HFFc6 (cell line): ENCODE measurements around the gene SLC16A10. TPM values are rescaled to one million over a fixed set of nuclear protein-coding genes. Genes with fewer than 3 reads are reported as not detected.

Experiments used
- DNase-seq: peaks from one replicate; pipeline ENCODE4 v3.0.0-alpha.2; 2018
- H3K27ac Mint-ChIP-seq: 2 replicates; pipeline ENCODE4 v1.8.0; 2020; ENCODE audit warnings: mild to moderate bottlenecking, mixed read lengths
- H3K27me3 Mint-ChIP-seq: 2 replicates; pipeline ENCODE4 v1.8.0; 2021; ENCODE audit warnings: mild to moderate bottlenecking, moderate library complexity, mixed read lengths; ENCODE audit not compliant: insufficient read depth
- H3K36me3 Mint-ChIP-seq: 2 replicates; pipeline ENCODE4 v1.8.0; 2021; ENCODE audit warnings: low read depth, mixed read lengths
- H3K4me1 Mint-ChIP-seq: 2 replicates; pipeline ENCODE4 v1.8.0; 2020; ENCODE audit warnings: low read depth, mixed read lengths
- H3K4me3 Mint-ChIP-seq: 2 replicates; pipeline ENCODE4 v1.8.0; 2020; ENCODE audit warnings: mild to moderate bottlenecking, moderate library complexity, mixed read lengths
- H3K9me3 Mint-ChIP-seq: 2 replicates; pipeline ENCODE4 v1.8.0; 2020; ENCODE audit warnings: mild to moderate bottlenecking, mixed read lengths
- CTCF ChIP-seq: fragments of 200-600 bp; sonication (generic); IDR thresholded peaks from 2 replicates; pipeline ENCODE4 v1.5.0; 2021; ENCODE audit warnings: antibody characterized with exemption, mild to moderate bottlenecking
- total RNA-seq, 6 experiments: library from RNA; stranded (reverse); fragmentation: NEBNext Ultra II Directional; extraction: Animal tissue kit (Norgen Biotek cat#: 25700); gene quantifications; 2 replicates in 1 of 6; 3 replicates in 5 of 6; pipeline ENCODE4 v1.2.3, GENCODE V29; 2021

Gene SLC16A10
- total RNA-seq, 6 experiments from 2014 or later, result not detected

DNA sequence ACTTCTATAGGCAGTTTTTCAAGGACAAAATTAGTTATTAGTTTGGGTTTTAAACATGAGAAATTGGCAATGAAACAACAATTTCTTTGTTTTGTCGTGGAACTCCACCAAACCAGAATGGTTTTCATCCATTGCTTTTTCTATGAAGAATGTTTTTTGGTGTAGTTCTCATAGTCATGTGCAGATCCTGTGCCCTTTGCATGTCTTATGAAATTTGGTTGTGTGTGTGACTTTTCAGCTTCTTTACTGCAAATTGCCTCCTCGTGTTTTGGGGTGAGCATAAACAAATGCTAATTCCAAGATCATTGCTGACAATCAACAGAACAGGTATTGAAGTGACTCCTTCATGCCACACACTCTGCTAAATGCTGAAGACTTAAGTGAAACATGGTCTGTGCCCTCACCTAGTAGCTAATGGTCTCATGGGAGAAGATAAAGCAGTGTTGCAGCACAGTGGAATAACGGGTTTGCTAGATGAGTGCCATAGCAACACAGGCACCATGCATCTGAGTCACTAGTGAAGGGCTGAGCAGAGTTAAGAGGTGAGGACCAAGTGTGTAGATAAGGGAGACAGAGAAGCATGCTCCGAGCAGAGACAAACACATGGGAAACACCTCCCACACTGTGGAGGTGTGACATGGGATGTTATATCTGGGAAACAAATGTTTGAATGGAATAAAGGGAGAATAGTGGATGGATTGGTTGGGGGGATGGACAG, 120.0 kb downstream of the SLC16A10 start:
- peaks cover 2% of the 10 kb centered on the region; the same call in 1 of the 2 replicates for H3K27me3 Mint-ChIP-seq
- no peak for DNase-seq
- H3K4me1 Mint-ChIP-seq, result peaks cover 6% of the 10 kb centered on the region
- no peak for TF ChIP-seq CTCF
- H3K9me3 Mint-ChIP-seq, result no peaks in the 10 kb centered on the region
- H3K36me3 Mint-ChIP-seq, result no peaks in the 10 kb centered on the region
- no peak overlapping the region for H3K4me3 Mint-ChIP-seq
- H3K27ac Mint-ChIP-seq, result no peak overlapping the region

- peaks cover 2% of the 10 kb centered on the region; the same call in 1 of the 2 replicates for H3K27me3 Mint-ChIP-seq
- no peaks in the 10 kb centered on the region for H3K9me3 Mint-ChIP-seq
- H3K27ac Mint-ChIP-seq, result no peak overlapping the region
- TF ChIP-seq CTCF, result no peak
- H3K4me1 Mint-ChIP-seq, result peaks cover 6% of the 10 kb centered on the region
- no peak for DNase-seq
- no peak overlapping the region for H3K4me3 Mint-ChIP-seq
- H3K36me3 Mint-ChIP-seq, result no peaks in the 10 kb centered on the region
Measured at GRCh38 chr6:111208933-111209332, 121.6 kb downstream of the SLC16A10 start.

- Mint-ChIP-seq H3K4me1 (peaks cover 6% of the 10 kb centered on the region), H3K4me3 (no peak overlapping the region), H3K9me3 (no peaks in the 10 kb centered on the region), H3K27ac (no peak overlapping the region), H3K36me3 (no peaks in the 10 kb centered on the region), H3K27me3 (peaks cover 2% of the 10 kb centered on the region; the same call in 1 of the 2 replicates)
- peak; percentile 64 for DNase-seq
- peak; percentile 82 for TF ChIP-seq CTCF
Measured at GRCh38 chr6:111210194-111210728, 123.0 kb downstream of the SLC16A10 start.

- no peak overlapping the region for H3K27ac Mint-ChIP-seq
- peaks cover 2% of the 10 kb centered on the region; the same call in 1 of the 2 replicates for H3K27me3 Mint-ChIP-seq
- H3K4me1 Mint-ChIP-seq, result peaks cover 6% of the 10 kb centered on the region
- DNase-seq, result no peak
- no peak for TF ChIP-seq CTCF
- H3K9me3 Mint-ChIP-seq, result no peaks in the 10 kb centered on the region
- no peaks in the 10 kb centered on the region for H3K36me3 Mint-ChIP-seq
- H3K4me3 Mint-ChIP-seq, result no peak overlapping the region
Measured at GRCh38 chr6:111211411-111212030, 124.2 kb downstream of the SLC16A10 start.

DNA sequence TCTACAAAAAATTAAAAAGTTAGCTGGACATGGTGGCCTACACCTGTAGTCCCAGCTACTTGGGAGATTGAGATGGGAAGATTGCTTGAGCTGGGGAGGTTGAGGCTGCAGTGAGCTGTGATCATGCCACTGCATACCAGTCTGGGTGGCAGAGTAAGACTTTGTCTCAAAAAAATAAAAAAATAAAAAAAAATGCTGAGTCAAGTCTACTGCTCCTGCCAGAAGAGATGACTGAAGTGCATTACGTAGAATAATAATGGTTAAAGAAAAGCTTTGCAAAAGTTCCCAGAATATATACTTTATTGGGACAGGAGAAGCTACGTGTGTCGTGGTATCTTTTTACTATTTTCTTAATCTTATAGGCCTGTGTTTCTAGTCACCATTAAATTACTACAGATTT, 125.3 kb downstream of the SLC16A10 start:
- peaks cover 6% of the 10 kb centered on the region for H3K4me1 Mint-ChIP-seq
- TF ChIP-seq CTCF, result no peak
- DNase-seq, result no peak
- no peak overlapping the region for H3K27ac Mint-ChIP-seq
- H3K4me3 Mint-ChIP-seq, result no peak overlapping the region
- no peaks in the 10 kb centered on the region for H3K36me3 Mint-ChIP-seq
- H3K9me3 Mint-ChIP-seq, result no peaks in the 10 kb centered on the region
- peaks cover 1% of the 10 kb centered on the region; the same call in 1 of the 2 replicates for H3K27me3 Mint-ChIP-seq
